Astrocyte (in vitro differentiated cells and primary cell): Measurements from ENCODE around the gene ZBTB44. TPM values are rescaled to one million over a fixed set of nuclear protein-coding genes. Genes with fewer than 3 reads are reported as not detected.

ENCODE experiments used
- DNase-seq: peaks from one replicate; pipeline ENCODE4 v3.0.0-alpha.2; 2010; ENCODE audit warnings: low read depth
- FAIRE-seq: peaks from 2 replicates; lab custom pipeline; 2011; peaks lifted over from hg19 to GRCh38; lab: Jason Lieb, UNC
- H2AFZ ChIP-seq: 2 replicates; pipeline ENCODE4 v1.6.0; 2012; ENCODE audit warnings: low read depth, low read length, inconsistent platforms
- H3K27ac ChIP-seq: 2 replicates; pipeline ENCODE4 v1.5.1; 2011; ENCODE audit warnings: low read depth, low read length, inconsistent platforms
- H3K27me3 ChIP-seq: 2 replicates; pipeline ENCODE4 v1.6.0; 2011; ENCODE audit warnings: low read length, inconsistent platforms; ENCODE audit not compliant: insufficient read depth
- H3K36me3 ChIP-seq: 2 replicates; pipeline ENCODE4 v1.5.1; 2011; ENCODE audit warnings: low read length, inconsistent platforms; ENCODE audit not compliant: insufficient read depth
- H3K4me1 ChIP-seq: 2 replicates; pipeline ENCODE4 v1.5.1; 2011; ENCODE audit warnings: low read length, inconsistent platforms; ENCODE audit not compliant: insufficient read depth
- H3K4me2 ChIP-seq: 2 replicates; pipeline ENCODE4 v1.6.0; 2012; ENCODE audit warnings: low read length, inconsistent platforms
- H3K4me3 ChIP-seq: 2 replicates; pipeline ENCODE4 v1.5.1; 2011; ENCODE audit warnings: low read depth, mild to moderate bottlenecking, low read length, inconsistent platforms; ENCODE audit not compliant: insufficient read depth
- H3K79me2 ChIP-seq: 2 replicates; pipeline ENCODE4 v1.6.0; 2012; ENCODE audit warnings: mild to moderate bottlenecking, low read length, inconsistent platforms; ENCODE audit not compliant: insufficient read depth
- H3K9ac ChIP-seq: 2 replicates; pipeline ENCODE4 v1.6.0; 2012; ENCODE audit warnings: mild to moderate bottlenecking, low read length, inconsistent platforms
- H3K9me3 ChIP-seq: 2 replicates; pipeline ENCODE4 v1.5.1; 2012; ENCODE audit warnings: low read depth, mild to moderate bottlenecking, low read length, inconsistent platforms; ENCODE audit not compliant: insufficient read depth
- H4K20me1 ChIP-seq: 2 replicates; pipeline ENCODE4 v1.6.0; 2012; ENCODE audit warnings: low read length, inconsistent platforms; ENCODE audit not compliant: insufficient read depth
- H3K27ac Mint-ChIP-seq: one replicate; pipeline ENCODE4 v1.8.0; 2021; ENCODE audit warnings: mild to moderate bottlenecking, mixed read lengths; ENCODE audit not compliant: unreplicated experiment
- H3K27me3 Mint-ChIP-seq: one replicate; pipeline ENCODE4 v1.8.0; 2021; ENCODE audit warnings: low read depth, mixed read lengths; ENCODE audit not compliant: unreplicated experiment
- H3K36me3 Mint-ChIP-seq: one replicate; pipeline ENCODE4 v1.8.0; 2021; ENCODE audit warnings: low read depth, mixed read lengths; ENCODE audit not compliant: unreplicated experiment
- H3K4me1 Mint-ChIP-seq: one replicate; pipeline ENCODE4 v1.8.0; 2021; ENCODE audit warnings: low read depth, mixed read lengths; ENCODE audit not compliant: unreplicated experiment
- H3K4me3 Mint-ChIP-seq: one replicate; pipeline ENCODE4 v1.8.0; 2021; ENCODE audit warnings: mild to moderate bottlenecking, moderate library complexity, mixed read lengths; ENCODE audit not compliant: unreplicated experiment
- H3K9me3 Mint-ChIP-seq: one replicate; pipeline ENCODE4 v1.8.0; 2021; ENCODE audit warnings: mild to moderate bottlenecking, mixed read lengths; ENCODE audit not compliant: unreplicated experiment
- CTCF ChIP-seq: IDR thresholded peaks from 2 replicates; pipeline ENCODE4 v1.5.1; 2011; ENCODE audit warnings: low read depth, mild to moderate bottlenecking, inconsistent platforms, low read length, moderate library complexity; ENCODE audit not compliant: insufficient read depth
- EZH2 ChIP-seq: IDR thresholded peaks from 2 replicates; pipeline ENCODE4 v1.6.1; 2012; ENCODE audit warnings: mild to moderate bottlenecking, low read length, inconsistent platforms; ENCODE audit not compliant: insufficient read depth
- total RNA-seq: library from RNA; stranded (reverse); gene quantifications from 2 replicates; pipeline ENCODE4 v1.2.1, GENCODE V29; 2021

The ZBTB44 gene
- total RNA-seq, 1 donor from 2014 or later, result 25.3 TPM

DNA sequence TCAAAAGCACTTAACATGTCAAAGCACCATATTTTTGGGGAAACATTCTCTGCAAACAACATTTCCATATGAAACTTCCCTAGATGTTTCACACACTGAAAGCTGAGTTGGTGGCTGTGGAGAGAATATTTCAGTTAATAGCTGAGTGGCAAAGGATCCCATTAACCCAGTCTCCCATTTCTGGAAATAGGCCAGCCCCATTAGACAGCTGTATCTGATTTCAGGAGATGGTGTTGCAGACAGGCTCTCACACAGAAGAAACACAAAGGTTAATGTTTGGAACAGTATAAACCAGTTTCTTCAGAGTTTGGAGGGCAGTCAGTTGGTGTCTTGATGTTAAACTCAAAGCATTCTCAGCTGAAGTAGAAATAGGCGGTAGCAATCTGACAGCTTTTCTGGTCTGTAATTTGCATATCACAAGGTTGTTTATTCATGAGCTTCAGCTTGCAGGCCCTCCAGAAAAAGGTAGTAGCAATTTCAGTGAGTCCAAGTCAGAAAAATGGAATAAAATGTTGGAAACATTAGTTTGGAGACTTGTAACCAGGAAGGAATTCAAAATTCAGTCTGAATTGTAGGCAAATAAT, 15.5 kb upstream of the ZBTB44 start:
- no peak overlapping the region for H3K4me2 ChIP-seq
- Mint-ChIP-seq H3K36me3 (no peaks in the 10 kb centered on the region), H3K27me3 (no peaks in the 10 kb centered on the region), H3K4me1 (peaks cover 9% of the 10 kb centered on the region), H3K9me3 (peaks cover 3% of the 10 kb centered on the region), H3K27ac (no peak overlapping the region), H3K4me3 (no peak overlapping the region)
- H3K9me3 ChIP-seq, result no peaks in the 10 kb centered on the region
- H4K20me1 ChIP-seq, result no peaks in the 10 kb centered on the region
- no peaks in the 10 kb centered on the region for H3K36me3 ChIP-seq
- TF ChIP-seq EZH2 (no peak), CTCF (no peak)
- no peak for DNase-seq
- H3K4me3 ChIP-seq, result no peak overlapping the region
- no peak overlapping the region for H3K9ac ChIP-seq
- no peak for FAIRE-seq
- no peak overlapping the region for H2AFZ ChIP-seq
- H3K27me3 ChIP-seq, result peaks cover 3% of the 10 kb centered on the region
- H3K79me2 ChIP-seq, result no peaks in the 10 kb centered on the region
- H3K27ac ChIP-seq, result no peak overlapping the region
- no peaks in the 10 kb centered on the region for H3K4me1 ChIP-seq

DNA sequence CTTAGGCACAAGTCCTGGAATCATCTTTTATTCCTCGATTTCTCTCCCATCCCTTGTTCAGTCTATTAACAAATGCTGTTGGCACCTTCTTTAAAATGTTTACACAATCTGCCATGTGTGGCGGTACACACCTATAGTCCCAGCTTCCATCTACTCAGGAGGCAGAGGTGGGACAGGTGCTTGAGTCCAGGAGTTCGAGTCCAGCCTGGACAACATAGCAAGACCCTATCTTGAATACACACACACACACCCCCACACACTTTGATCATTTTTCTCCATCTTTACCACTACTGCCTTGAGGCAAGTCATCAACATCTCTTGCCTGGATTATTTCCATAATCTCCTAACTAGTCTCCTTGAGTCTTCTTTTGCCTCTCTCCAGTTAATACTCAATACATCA, 13.7 kb upstream of the ZBTB44 start:
- no peak overlapping the region for H3K27ac Mint-ChIP-seq
- DNase-seq (no peak), FAIRE-seq (no peak)
- H3K36me3 ChIP-seq, result no peaks in the 10 kb centered on the region
- H3K36me3 Mint-ChIP-seq, result peaks cover 2% of the 10 kb centered on the region
- H4K20me1 ChIP-seq, result no peaks in the 10 kb centered on the region
- H3K4me2 ChIP-seq, result no peak overlapping the region
- no peak overlapping the region for H3K27ac ChIP-seq
- H3K9me3 Mint-ChIP-seq, result peaks cover 3% of the 10 kb centered on the region
- H3K4me1 ChIP-seq, result no peaks in the 10 kb centered on the region
- H3K9ac ChIP-seq, result no peak overlapping the region
- H3K4me1 Mint-ChIP-seq, result peaks cover 9% of the 10 kb centered on the region
- H2AFZ ChIP-seq, result no peak overlapping the region
- no peaks in the 10 kb centered on the region for H3K27me3 Mint-ChIP-seq
- TF ChIP-seq CTCF (no peak), EZH2 (no peak)
- H3K4me3 Mint-ChIP-seq, result no peak overlapping the region
- H3K4me3 ChIP-seq, result no peak overlapping the region
- no peaks in the 10 kb centered on the region for H3K9me3 ChIP-seq
- no peaks in the 10 kb centered on the region for H3K27me3 ChIP-seq
- no peaks in the 10 kb centered on the region for H3K79me2 ChIP-seq

- no peaks in the 10 kb centered on the region for H3K79me2 ChIP-seq
- H3K27me3 ChIP-seq, result no peaks in the 10 kb centered on the region
- FAIRE-seq (no peak), DNase-seq (no peak)
- Mint-ChIP-seq H3K36me3 (peaks cover 4% of the 10 kb centered on the region), H3K9me3 (peaks cover 3% of the 10 kb centered on the region), H3K4me1 (peaks cover 9% of the 10 kb centered on the region), H3K27me3 (no peaks in the 10 kb centered on the region), H3K27ac (no peak overlapping the region), H3K4me3 (no peak overlapping the region)
- H3K27ac ChIP-seq, result no peak overlapping the region
- H3K4me3 ChIP-seq, result no peak overlapping the region
- TF ChIP-seq EZH2, result no peak
- no peak for TF ChIP-seq CTCF
- H3K4me1 ChIP-seq, result no peaks in the 10 kb centered on the region
- H3K4me2 ChIP-seq, result no peak overlapping the region
- no peak overlapping the region for H2AFZ ChIP-seq
- H4K20me1 ChIP-seq, result no peaks in the 10 kb centered on the region
- H3K36me3 ChIP-seq, result no peaks in the 10 kb centered on the region
- H3K9me3 ChIP-seq, result no peaks in the 10 kb centered on the region
- H3K9ac ChIP-seq, result no peak overlapping the region
Observed at GRCh38 chr11:130327716-130328115, 13.0 kb upstream of the ZBTB44 start.
